GM21737 (cell line): Measurements from ENCODE around the gene KIAA0513.
"Not testable (repeated sequence)": the region's sequence is repeated elsewhere in the genome, so short reads cannot be mapped to it uniquely, and the experiment has no call there.

Experiments
- ATAC-seq: cut with Tn5 transposase; IDR thresholded peaks from one replicate; pipeline ENCODE4 v1.9.1; 2021; ENCODE audit warnings: mild to moderate bottlenecking, moderate library complexity; ENCODE audit not compliant: unreplicated experiment

Gene KIAA0513

GRCh38 chr16:85028685-85029407, 1.3 kb downstream of the KIAA0513 start:
- no peak for ATAC-seq

GRCh38 chr16:85029408-85029784, 1.8 kb downstream of the KIAA0513 start:
- no peak for ATAC-seq

GRCh38 chr16:85029981-85030401, 2.4 kb downstream of the KIAA0513 start:
- ATAC-seq, result no peak

- ATAC-seq, result no peak
Observed at GRCh38 chr16:85031451-85031850, 3.9 kb downstream of the KIAA0513 start.

GRCh38 chr16:85032187-85032586, 4.6 kb downstream of the KIAA0513 start:
- ATAC-seq, result not testable (repeated sequence)

GRCh38 chr16:85033171-85033570, 5.6 kb downstream of the KIAA0513 start:
- ATAC-seq, result no peak

- ATAC-seq, result no peak
Observed at GRCh38 chr16:85034591-85035433, 7.2 kb downstream of the KIAA0513 start.

GRCh38 chr16:85036236-85037049, 8.8 kb downstream of the KIAA0513 start:
- ATAC-seq, result no peak

DNA sequence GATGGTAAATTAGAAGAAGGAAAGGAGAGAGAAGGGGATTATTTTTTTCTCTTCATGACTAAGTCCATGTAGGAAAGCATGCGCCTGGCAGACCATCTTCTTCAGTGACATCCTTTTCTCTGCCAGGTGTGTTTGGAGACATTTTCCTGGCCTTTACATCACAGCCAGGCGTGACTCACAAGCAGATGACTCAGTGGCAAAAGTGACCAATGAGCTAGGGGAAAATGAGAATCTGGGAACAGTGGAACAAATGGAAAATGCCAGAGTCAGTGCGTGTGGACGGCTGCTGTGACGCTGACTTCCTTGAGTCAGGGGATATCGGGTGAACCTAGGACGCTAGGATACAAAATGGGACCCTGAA, 9.4 kb downstream of the KIAA0513 start:
- no peak for ATAC-seq

GRCh38 chr16:85037721-85038120, 10.1 kb downstream of the KIAA0513 start:
- ATAC-seq, result no peak

- ATAC-seq, result no peak
Observed at GRCh38 chr16:85040685-85041084, 13.1 kb downstream of the KIAA0513 start.

GRCh38 chr16:85041219-85042166, 13.9 kb downstream of the KIAA0513 start:
- no peak for ATAC-seq

DNA sequence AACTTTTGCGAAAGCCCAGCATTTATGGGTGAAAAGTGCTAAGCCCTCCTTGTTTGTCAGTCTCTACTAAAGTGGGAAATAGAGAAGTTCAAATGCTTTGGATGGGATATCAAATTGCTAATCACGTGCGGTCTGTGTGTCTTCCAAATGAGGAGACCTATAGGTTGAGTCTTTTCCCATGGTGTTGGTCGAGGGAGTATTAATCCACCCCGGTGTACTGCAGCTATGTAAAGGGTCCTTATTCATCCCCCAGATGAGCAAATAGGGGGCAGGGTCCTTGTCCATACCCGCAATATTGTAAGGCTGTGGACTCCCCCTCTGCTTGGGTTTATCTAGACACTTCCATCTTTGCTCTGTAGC, 14.6 kb downstream of the KIAA0513 start:
- no peak for ATAC-seq

GRCh38 chr16:85042606-85043005, 15.0 kb downstream of the KIAA0513 start:
- no peak for ATAC-seq

DNA sequence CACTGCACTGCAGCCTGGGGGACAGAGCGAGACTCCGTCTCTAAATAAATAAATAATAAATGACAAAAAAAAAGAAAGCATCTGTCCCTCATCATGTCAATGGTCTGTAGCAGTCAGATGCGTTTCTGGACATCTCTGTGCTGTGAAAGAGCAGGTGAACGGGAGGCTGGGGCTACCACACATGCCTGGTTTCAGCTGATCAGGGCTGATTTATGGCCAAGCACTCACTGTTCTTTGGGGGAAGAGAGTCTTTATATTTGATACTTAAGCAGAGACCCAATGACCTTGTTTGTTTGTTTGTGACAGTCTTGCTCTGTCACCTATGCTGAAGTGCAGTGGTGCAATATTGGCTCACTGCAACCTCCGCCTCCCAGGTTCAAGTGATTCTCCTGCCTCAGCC, 17.5 kb downstream of the KIAA0513 start:
- ATAC-seq, result no peak

DNA sequence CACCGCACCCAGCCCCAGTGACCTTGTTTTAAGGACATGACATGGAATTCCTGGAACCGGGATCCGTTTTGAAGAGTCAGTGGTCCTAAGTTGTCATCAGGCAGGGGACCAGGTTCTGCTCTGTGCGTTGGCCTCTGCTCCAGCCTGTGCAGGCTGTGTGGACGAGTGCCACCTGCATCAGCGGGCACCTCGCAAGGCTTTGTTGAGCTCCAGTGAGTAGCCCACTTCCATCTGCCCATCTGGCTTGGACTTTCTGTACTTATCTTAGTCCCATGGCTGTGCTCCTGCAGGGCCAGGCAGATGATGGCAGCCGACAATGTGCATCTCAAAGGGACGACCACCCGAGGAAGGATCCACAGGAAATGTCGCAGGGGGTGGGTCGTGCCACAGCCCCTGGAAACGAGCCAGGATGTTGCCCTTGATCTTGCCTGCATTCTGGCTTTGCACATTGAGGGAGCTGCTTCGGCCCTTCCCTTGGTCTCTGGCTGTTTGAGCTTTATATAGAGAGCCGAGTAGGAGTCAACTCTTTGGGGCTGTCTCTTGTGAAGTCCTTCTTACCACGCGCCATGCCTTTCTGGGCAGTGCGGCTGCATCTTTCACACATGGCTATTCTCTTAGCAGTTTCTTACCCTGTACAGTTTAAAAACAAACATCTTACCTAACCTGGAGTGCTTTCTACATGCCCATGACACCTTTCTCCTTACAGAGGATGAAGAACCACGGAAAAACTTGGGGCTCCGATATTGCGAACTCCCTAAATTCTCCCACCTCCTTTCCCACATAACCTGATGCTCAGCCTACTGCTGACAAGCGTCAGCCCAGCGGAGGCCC, 18.3 kb downstream of the KIAA0513 start:
- no peak for ATAC-seq

DNA sequence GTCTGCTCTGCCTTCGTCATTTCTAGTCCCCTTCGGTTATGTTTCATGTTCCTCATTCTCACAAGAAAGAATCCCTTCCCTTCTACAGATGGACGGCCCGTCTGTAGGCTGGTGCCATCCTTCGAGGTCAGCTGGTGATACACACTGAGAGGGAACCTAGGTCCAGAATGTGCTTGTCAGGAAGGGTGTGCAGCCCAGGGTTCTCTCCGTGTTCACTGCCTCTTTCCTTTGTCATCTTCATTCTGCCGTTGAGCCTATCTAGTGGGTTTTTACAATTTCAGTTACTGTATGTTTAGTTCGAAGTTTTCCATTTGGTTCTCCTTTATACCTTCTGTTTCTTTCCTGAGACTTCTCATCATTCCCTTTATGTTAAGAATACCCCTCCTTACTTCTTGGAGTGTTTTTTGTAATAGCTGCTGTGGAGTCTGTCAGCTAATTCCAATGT, 18.9 kb downstream of the KIAA0513 start:
- no peak for ATAC-seq

GRCh38 chr16:85046931-85047866, 19.6 kb downstream of the KIAA0513 start:
- ATAC-seq, result no peak
